ENCODE measurements around the gene RAD51B.

DNA sequence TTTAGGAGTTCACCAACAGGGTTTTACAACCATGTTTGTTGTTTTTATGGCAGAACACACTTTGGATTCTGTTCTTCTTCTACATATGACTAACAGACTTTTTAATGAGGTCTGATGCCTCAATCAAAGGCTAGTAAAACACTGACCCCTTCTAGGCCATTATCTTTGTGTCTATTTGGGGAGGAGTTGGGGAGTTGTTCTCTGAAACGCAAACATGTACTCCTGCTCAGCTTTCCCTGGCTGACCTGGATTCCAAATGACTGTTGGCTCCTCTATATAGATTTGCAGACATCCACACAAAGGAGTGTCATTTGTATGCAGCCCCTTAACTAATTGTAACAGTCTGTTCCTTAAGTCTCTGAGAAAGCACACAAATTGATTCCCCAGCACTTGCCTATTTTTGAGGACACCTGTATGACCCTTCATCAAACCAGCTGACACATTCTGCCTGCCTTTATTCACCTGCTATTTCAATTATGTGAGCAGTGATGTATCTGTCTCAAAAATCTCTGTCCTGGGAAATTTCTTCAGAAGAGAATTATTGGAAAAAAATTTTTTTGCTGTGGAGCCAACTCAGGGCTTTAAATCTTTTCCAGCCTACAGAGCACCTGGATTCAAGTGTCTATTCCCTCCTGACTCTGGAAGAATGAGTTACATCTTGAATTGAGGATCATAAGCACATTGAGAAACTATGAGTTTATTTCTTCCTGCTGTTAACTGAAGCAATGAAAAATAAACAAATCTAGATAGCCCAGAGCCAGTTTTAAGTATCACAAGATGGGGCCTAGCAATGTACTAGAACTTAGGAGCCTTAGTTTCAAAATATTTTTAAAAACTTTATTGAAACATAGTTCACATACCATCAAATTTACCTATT is 417.2 kb downstream of the RAD51B start:
- no peak for TF ChIP-seq EZH2 (IDR thresholded peaks at IDR 0.05)
- no peak for TF ChIP-seq POLR2AphosphoS5 (IDR thresholded peaks at IDR 0.05; ENCODE audit: borderline replicate concordance, low read depth, low read length)
